ENCODE results near the gene TMC4.

- TF ChIP-seq, protein P1, sequence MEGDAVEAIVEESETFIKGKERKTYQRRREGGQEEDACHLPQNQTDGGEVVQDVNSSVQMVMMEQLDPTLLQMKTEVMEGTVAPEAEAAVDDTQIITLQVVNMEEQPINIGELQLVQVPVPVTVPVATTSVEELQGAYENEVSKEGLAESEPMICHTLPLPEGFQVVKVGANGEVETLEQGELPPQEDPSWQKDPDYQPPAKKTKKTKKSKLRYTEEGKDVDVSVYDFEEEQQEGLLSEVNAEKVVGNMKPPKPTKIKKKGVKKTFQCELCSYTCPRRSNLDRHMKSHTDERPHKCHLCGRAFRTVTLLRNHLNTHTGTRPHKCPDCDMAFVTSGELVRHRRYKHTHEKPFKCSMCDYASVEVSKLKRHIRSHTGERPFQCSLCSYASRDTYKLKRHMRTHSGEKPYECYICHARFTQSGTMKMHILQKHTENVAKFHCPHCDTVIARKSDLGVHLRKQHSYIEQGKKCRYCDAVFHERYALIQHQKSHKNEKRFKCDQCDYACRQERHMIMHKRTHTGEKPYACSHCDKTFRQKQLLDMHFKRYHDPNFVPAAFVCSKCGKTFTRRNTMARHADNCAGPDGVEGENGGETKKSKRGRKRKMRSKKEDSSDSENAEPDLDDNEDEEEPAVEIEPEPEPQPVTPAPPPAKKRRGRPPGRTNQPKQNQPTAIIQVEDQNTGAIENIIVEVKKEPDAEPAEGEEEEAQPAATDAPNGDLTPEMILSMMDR (IDR thresholded peaks at IDR 0.05), result no peak
- TF ChIP-seq POLR2AphosphoS5 (IDR thresholded peaks at IDR 0.05) (no peak), POLR2A (IDR thresholded peaks at IDR 0.05) (no peak)
These were observed 25.3 kb downstream of the TMC4 start for GRCh38 chr19:54147676-54148075.
